Inflammatory macrophage treated with lipopolysaccharide for 4 hours (primary cell): ENCODE data around the gene EXOC8.

Experiments
- DNase-seq: peaks from one replicate; pipeline ENCODE4 v3.0.0-alpha.2; 2020

The EXOC8 gene

GRCh38 chr1:231313661-231314060 is 24.0 kb downstream of the EXOC8 start:
- no peak for DNase-seq

- DNase-seq = no peak
Measured at GRCh38 chr1:231312432-231312788, 25.2 kb downstream of the EXOC8 start.

DNA sequence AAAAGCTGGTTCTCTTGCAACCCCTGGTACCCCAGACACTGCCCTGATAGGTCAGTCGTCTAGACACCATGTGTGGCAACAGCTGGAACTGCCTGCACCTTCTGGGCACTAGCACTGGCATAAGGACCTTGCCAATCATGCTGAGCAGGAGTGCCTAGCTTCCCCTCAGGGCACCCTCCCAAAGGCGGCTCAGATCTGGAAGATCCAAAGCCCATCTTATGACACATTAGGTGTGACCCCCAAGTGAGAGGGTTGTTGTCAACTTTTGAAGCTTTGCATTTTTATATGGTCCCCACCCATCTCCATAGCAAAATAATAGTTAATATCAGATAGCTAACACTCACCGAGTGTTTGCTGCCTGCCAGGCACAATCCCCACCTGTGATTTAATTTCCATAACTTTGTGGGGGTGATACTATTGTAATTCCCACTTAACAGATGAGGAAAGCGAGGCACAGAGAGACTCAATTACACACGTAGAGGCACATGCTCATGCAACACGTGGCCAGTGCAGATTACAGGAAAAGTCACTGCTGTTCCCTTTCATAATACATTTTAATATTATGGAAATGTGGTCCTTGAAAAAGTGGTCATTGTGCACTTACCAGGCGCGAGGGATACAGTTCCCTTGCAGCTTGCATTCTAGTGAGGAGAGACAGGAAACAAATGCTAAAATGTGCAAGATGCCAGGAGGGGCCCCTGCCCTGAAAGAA is 25.8 kb downstream of the EXOC8 start:
- DNase-seq = no peak

- no peak for DNase-seq
Measured at GRCh38 chr1:231310391-231310934, 27.2 kb downstream of the EXOC8 start.

DNA sequence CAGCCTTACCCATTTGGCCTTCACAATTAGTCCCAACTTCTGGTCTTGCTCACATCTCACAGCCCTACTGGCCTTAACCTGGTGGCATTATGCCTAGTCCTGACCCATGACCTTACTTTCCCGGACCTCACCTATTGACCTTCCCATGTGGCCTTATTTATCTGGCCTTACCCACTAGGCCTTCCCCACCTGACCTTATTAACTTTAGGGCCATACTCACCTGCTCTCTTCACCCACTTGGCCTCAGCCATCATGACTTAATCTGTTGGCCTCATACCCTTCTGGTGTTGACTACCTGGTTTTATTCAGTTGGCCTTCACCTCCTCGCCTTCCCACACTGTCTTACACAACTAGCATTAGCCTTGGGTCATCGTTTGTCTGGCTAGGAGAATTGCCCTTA is 35.7 kb downstream of the EXOC8 start:
- DNase-seq = no peak

DNA sequence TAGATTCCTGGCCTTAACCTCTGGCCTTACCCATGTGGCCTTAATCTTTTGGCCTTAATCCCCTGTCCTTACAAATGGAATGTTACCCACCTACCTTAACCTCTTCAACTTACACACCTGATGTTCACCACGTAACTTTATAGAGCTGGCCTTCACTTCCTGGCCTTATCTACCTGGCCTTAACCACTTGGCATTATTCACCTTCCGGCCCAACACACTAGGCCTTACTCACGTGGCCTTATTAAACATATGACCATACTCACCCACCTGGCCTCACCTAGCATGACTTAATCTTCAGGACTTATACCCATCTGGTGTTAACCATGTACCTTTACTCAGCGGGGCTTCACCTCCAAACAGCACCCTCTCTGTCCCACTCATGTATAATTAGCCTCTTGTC is 41.7 kb downstream of the EXOC8 start:
- DNase-seq = no peak

- no peak for DNase-seq
Measured at GRCh38 chr1:231286603-231287002, 51.0 kb downstream of the EXOC8 start.

DNA sequence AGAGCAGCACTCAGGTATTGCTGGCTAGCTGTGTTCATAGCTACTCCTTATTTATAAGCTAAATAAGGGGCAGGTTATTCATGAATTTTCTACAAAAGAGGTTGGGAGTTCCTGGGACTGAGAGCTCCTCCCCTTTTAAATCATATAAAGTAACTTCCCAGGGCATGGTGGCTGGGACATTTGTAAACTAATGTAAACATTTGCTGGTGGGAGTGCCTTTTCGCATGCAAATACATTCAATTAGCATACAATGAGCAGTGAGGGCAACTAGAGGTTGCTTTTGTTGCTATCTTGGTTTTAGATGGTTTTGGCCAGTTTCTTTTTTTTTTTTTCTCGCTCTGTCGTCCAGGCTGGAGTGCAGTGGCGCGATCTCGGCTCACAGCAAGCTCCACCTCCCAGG is 53.2 kb downstream of the EXOC8 start:
- no peak for DNase-seq
